Fibroblast of lung (primary cell): Measurements from ENCODE around the gene ADD3.

Experiments used
- CTCF ChIP-seq, 2 donors: IDR thresholded peaks in 1 of 2; conservative IDR thresholded peaks in 1 of 2; 1 replicate in 1 of 2; 2 replicates in 1 of 2; pipeline ENCODE4 v1.5.1; 2011 to 2012; ENCODE audit warnings: low read length in 2 of 2, control low read depth in 1 of 2, inconsistent platforms in 1 of 2, low read depth in 1 of 2, mild to moderate bottlenecking in 1 of 2
- EZH2 ChIP-seq: IDR thresholded peaks from 2 replicates; pipeline ENCODE4 v1.5.1; 2012; ENCODE audit warnings: low read length, control low read depth, mild to moderate bottlenecking; ENCODE audit errors: missing control alignments

GRCh38 chr10:110141871-110142635 lies 134.3 kb downstream of the ADD3 start:
- TF ChIP-seq CTCF (conservative IDR thresholded peaks at IDR 0.05 in 1 of 2, IDR thresholded peaks at IDR 0.05 in 1 of 2; ENCODE audit: low read depth in 1 of 2, low read length in 2 of 2) = no peak
- no peak for TF ChIP-seq EZH2
